ENCODE data around the gene QRFPR.

DNA sequence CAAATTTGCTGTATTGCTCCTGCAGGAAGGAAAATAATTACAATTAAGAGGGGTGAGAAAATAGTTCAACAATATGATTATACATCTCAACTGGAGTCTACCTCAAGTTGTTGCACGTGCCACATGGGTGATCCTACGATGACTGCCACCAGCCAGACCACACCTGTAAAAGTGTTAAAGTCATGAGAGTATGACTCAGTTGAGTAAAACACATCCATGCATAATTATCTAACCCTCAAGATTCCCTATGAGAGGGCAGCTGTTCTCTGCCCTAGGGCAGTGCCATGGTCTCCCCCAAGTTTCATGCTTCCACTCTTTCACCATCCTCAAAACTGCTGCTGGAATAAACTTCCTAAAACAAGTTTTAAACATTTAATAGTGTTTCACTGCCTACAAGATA is 44.1 kb downstream of the QRFPR start:
- TF ChIP-seq, protein P1, sequence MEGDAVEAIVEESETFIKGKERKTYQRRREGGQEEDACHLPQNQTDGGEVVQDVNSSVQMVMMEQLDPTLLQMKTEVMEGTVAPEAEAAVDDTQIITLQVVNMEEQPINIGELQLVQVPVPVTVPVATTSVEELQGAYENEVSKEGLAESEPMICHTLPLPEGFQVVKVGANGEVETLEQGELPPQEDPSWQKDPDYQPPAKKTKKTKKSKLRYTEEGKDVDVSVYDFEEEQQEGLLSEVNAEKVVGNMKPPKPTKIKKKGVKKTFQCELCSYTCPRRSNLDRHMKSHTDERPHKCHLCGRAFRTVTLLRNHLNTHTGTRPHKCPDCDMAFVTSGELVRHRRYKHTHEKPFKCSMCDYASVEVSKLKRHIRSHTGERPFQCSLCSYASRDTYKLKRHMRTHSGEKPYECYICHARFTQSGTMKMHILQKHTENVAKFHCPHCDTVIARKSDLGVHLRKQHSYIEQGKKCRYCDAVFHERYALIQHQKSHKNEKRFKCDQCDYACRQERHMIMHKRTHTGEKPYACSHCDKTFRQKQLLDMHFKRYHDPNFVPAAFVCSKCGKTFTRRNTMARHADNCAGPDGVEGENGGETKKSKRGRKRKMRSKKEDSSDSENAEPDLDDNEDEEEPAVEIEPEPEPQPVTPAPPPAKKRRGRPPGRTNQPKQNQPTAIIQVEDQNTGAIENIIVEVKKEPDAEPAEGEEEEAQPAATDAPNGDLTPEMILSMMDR (IDR thresholded peaks at IDR 0.05), result no peak
- TF ChIP-seq POLR2A (IDR thresholded peaks at IDR 0.05), result no peak
- TF ChIP-seq POLR2AphosphoS5 (IDR thresholded peaks at IDR 0.05), result no peak

Measured in breast epithelium (tissue), 3 donors.